Fibroblast of villous mesenchyme (primary cell): ENCODE data around the gene MANBA. TPM values are rescaled to one million over a fixed set of nuclear protein-coding genes. Genes with fewer than 3 reads are reported as not detected.

ENCODE experiments used
- DNase-seq: peaks from one replicate; pipeline ENCODE4 v3.0.0-alpha.2; 2010; ENCODE audit warnings: low read depth
- H3K4me3 ChIP-seq: 2 replicates; pipeline ENCODE4 v1.5.1; 2011; ENCODE audit warnings: low read depth, mild to moderate bottlenecking, low read length
- total RNA-seq: library from RNA; depleted of rRNA; stranded (reverse); fragments of >200 nt; gene quantifications from 2 replicates; pipeline ENCODE4 v1.2.3, GENCODE V29; 2012
- TF ChIP-seq, protein P1 (sequence below): IDR thresholded peaks from 2 replicates; pipeline ENCODE4 v1.5.1; 2012; ENCODE audit warnings: low read depth, mild to moderate bottlenecking, low read length; ENCODE audit not compliant: insufficient read depth

Gene MANBA
- total RNA-seq, 1 donor, result 53.5 TPM

DNA sequence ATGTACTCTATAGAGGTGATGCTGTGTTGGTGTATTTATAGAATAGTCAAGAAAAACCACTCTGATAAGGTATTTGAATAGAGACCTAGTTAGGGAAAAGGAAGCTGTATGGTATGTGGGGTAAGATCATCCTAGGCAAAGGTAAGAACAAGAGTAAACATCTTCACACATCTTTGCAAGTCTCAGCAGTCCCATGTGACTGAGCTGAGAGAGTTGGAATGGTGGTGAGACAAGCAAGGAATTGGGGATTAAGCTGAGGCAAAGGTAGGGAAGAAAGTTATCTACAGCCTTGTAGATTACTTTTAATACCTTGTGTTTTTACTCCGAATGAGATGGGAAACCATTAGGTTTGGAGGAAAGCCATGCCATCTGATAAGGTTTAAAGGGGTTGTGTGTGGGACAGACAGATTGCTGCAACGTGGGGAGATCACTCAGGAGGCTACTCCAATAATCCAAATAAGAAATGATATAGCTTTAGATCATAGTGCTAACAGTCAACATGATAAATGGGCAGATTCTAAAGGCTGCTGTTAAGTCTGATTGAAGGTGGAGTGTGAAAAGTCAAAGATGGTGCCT lies 31.7 kb upstream of the MANBA start:
- no peak overlapping the region for H3K4me3 ChIP-seq
- DNase-seq, result no peak
- TF ChIP-seq, protein P1, sequence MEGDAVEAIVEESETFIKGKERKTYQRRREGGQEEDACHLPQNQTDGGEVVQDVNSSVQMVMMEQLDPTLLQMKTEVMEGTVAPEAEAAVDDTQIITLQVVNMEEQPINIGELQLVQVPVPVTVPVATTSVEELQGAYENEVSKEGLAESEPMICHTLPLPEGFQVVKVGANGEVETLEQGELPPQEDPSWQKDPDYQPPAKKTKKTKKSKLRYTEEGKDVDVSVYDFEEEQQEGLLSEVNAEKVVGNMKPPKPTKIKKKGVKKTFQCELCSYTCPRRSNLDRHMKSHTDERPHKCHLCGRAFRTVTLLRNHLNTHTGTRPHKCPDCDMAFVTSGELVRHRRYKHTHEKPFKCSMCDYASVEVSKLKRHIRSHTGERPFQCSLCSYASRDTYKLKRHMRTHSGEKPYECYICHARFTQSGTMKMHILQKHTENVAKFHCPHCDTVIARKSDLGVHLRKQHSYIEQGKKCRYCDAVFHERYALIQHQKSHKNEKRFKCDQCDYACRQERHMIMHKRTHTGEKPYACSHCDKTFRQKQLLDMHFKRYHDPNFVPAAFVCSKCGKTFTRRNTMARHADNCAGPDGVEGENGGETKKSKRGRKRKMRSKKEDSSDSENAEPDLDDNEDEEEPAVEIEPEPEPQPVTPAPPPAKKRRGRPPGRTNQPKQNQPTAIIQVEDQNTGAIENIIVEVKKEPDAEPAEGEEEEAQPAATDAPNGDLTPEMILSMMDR, result no peak

- TF ChIP-seq, protein P1, result no peak
- no peak overlapping the region for H3K4me3 ChIP-seq
- no peak for DNase-seq
Measured at GRCh38 chr4:102791318-102791835, 30.6 kb upstream of the MANBA start.

- peak; percentile 65 for DNase-seq
- TF ChIP-seq, protein P1, result no peak
- H3K4me3 ChIP-seq, result no peak overlapping the region
Measured at GRCh38 chr4:102789317-102789717, 28.5 kb upstream of the MANBA start.

DNA sequence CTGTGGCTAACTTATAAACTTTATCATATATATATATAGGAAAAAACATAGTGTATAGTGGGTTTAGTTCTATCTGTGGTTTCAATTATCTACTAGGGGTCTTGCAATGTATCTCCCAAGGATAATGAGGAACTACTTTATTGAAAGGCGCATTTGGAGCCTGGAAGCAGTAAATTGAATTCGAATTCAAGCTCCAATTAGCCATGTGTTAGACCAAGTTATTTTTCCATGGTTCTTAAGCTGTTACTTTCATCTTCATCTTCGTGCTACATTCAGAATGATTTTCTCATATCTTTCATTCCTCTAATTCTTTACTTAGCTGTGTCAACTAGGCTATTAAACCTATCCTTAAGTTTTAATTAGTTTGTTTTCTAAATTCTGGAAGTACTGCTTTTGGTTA lies 27.2 kb upstream of the MANBA start:
- TF ChIP-seq, protein P1, result no peak
- DNase-seq, result no peak
- H3K4me3 ChIP-seq, result no peak overlapping the region

DNA sequence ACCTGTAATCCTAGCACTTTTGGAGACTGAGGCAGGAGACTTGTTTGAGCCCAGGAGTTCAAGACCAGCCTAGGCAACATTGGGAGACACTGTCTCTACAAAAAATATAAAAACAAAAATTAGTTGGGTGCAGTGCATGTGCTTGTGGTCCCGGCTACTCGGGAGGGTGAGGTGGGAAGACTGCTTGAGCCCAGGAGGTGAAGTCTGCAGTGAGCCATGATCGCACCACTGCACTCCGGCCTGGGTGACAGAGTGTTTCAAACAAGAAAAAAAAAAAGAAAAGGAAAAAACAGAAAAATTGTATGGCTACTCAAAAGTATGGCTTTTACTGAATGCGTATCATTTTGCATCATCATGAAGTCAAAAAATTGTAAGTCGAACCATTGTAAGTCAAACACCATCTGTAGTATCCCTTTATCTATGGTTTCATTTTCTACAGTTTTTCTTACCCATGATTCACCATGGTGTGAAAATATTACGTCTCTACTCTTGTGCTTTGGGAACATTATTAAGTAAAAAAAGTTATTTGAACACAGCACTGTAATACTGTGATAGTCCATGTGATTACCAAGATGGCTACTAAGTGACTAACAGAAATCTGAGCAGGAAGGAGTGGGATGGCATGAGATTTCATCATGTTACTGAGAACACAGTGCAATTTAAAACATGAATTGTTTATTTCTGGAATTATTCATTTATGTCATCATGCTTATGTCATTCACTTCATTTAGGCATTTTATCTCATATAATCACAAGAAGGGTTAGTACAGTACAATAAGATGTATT lies 26.5 kb upstream of the MANBA start:
- peak; percentile 55 for DNase-seq
- TF ChIP-seq, protein P1, result no peak
- H3K4me3 ChIP-seq, result no peak overlapping the region

- TF ChIP-seq, protein P1, result no peak
- H3K4me3 ChIP-seq, result no peak overlapping the region
- DNase-seq, result no peak
Measured at GRCh38 chr4:102786279-102786678, 25.5 kb upstream of the MANBA start.
